ENCODE results near the gene RASSF4.

The RASSF4 gene

DNA sequence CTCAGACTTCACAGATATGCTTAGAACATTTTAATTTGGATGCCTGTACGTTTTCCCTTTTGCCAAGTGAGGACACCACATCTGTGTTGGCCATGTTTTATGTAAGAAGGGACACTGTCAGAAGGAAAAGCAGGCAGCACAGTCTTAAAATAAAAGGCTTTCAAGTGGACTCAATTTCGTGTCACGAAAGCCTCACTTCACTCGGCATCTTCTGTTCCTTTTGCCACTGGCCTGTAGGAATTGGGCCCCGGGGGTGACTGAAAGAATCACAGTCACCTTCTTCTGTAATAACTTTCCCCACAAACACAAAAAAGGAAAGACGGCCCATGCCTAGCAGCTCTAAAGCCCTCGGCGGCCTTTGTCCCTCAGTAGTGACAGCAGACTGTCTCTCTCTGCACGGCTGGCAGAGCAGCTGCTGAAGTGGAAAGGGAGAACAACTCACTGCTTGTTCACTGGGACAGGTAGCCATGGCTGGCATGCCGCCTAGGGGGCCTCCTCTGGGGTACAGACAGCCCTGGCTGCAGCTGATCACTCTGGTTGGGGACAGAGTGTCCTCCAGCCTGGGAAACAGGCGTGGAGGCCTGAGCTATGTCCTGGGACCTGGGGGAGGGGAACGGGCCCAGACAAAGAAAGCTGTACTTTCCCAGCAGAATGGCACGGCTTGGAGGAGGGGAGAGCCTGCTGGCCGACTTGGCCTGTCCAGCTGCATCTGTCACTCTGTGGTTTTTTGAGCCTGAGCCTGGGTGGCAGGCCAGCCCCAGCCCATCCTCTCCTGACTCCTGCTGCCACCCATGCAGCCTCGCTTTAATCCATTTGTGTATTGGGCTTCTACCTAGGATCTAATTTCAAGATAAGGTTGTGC lies 4.4 kb downstream of the RASSF4 start:
- DNase-seq (ENCODE audit: low spot score) = no peak

DNA sequence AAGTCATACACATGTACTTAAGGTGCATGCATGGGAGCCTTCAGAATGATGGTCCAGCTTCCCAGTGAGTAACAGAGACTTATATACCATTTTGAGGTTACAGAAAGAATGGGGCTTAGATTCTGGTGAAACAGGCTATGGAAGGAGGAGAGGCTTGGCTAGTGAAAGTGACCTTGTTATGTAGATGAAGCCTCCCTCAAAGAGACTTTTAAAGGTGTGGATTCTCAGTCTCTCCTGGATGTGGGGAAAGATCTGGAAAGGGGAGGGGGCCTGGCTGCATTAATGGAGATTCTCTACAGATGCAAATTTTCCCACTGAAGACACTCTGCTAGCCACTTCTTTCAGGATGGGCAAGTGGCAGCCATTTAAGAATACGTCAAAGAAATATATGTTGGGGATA lies 5.5 kb downstream of the RASSF4 start:
- no peak for DNase-seq (ENCODE audit: low spot score)

DNA sequence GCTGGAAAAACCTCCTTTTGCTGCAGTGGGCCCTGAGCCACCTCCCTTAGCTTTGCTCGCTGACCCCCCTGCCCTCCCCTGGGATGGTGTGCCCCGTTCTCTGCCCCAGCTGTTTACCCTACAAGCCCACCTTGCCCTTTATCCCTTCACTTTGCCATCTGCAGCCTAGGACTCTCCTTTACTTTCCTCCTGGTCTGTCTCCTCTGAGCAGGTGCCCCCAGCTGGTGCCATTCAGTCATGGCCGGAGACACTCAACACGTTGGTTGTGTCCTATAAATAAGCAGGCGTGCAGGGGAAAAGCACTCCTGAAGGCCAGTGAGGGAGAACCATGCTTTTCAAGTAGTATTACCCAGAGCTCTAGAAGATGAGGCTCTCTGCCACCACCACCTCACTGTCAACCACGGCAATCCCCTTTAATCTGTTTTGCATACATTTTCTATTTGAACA lies 6.1 kb downstream of the RASSF4 start:
- DNase-seq (ENCODE audit: low spot score) = no peak

DNA sequence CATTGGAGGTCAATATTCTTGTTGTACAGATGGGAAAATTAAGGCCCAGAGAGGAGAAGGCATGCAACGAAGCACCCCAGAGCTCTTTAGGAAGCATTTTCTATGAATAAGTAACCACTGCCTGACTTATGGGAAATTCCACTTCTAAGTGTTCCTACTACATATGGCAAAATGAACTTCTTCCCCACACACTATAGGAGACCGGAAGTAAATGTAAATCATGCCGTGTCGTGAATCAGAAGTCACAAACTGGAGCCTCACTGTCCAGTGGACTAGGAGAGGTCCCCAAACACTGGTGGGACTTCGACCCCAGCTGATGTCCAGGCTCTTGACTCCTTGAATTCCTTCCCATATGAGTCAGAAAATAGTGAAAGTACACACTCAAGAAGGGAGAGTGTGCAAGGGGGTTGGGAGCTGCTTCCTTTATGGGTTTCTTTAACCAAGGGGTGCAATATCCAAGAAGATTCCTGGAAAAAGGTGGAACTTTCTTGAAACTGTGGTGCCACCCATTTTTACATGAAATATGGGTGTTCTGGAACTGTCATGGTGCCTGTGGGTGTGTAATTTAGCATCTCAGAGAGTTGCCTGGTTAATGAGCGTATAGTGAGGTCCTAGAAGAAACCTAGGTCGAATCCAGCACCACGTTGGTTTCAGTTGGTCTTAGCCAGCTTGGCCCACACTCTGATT lies 6.7 kb downstream of the RASSF4 start:
- DNase-seq (ENCODE audit: low spot score) = no peak

DNA sequence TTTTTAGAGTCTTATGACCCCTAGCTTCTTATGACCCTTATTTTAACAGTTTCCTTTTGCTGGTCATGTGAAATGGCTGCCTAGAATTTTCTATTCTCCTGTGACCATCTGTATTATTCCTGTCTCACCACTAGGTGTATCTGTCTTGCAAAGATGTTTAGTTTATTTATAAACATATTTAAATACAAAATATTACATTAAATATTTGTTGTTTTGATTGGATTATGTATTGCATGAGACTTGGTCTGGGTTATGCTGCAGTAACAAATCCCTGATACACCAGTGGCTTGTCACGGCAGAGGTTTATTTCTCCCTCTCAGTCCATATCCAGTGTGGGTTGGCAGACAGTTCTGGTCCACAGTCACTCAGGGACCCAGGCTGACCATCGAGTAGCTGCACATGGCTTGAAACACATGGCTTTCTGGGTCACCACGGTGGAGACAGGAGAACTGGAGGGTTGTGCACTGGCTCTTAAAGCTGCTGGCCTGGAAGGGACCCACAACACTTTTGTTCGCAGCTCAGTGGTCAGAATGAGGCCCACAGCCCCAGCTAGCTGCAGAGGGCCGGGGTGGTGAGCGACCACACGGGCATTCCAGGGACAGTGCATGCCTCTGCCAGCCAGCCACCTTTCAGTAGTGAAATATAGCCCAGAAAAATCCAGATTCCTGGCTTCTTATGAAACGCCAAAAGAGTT lies 7.4 kb downstream of the RASSF4 start:
- DNase-seq (ENCODE audit: low spot score) = no peak

DNA sequence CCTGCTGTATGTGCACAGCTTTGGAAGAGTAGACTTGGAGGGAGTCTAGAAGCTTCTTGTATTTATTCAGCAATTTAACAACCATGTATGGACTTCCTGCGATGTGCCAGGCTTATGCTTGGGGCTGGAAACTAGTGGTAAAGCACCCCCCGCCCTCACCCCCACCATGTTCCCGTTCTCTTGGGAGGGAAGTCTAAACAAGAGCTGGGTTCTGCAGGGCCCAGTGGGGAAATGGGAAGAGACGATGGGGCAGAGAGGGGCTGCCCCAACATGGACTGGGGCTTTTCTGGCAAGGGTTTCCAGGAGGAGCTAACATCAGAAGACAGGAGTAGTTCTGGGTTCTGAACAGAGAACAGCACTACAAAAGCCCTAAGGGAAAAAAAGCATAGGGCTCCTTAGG lies 8.0 kb downstream of the RASSF4 start:
- no peak for DNase-seq (ENCODE audit: low spot score)

DNA sequence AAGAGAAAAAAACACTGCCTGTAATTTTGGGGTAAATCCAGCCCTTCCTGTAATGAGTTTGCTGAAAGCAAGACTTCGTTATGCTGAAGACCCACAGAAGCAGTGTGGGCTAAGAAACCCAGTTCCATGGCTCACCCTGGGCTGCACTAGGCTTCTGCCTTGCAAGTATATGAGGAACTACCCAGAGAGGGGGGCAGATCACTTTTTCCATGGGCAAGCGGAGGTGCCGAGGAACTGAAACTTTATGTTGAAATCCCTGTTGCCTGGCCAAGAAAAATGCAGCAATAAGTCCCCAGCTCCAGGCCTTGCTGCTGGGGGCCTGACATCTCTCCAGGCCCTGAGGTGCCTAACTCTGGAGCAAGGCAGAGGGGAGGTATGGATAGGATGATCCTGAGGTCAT lies 8.5 kb downstream of the RASSF4 start:
- DNase-seq (ENCODE audit: low spot score) = no peak

DNA sequence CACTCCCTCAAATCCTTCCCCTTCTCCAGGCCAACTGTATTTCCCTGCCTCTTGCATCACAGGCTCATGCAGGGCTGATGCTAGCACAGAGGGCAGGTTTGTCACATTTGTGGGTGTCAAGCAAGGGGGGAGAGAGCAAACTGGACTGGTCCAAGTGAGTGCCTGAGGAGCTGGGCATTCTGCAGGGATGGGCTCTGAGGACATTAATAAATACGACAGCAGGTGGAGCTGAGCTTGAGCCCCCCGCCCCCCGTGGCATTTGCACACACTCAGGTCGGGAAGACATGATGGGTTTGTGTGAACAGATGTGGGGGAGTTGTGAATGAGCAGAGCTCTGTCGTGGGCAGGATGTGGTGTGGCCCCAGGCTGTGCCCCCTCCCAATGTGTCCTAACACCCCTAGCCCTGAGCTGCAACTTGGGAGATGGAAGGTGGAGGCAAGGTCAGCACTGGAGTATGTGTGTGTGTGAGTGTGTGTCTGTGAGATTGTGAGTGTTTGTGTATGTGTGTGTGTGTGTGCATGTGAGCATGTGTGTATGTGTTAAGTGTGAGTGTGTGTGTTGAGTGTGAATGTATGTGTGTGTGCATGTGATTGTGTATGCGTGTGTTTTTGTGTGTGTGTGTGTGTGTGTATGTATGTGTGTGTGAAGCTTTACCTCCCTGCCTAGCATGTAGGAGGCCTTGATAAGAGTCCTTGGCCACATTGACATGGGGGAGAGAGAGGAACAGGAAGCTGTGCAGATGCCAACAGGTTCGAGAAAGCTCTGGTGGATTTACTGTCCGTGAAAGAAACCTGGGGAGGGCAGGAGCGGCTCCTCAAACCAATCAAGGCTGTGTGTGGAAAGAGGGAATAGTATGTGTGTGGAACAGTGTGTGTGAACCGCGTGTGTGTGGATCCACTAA lies 9.1 kb downstream of the RASSF4 start:
- no peak for DNase-seq (ENCODE audit: low spot score)

DNA sequence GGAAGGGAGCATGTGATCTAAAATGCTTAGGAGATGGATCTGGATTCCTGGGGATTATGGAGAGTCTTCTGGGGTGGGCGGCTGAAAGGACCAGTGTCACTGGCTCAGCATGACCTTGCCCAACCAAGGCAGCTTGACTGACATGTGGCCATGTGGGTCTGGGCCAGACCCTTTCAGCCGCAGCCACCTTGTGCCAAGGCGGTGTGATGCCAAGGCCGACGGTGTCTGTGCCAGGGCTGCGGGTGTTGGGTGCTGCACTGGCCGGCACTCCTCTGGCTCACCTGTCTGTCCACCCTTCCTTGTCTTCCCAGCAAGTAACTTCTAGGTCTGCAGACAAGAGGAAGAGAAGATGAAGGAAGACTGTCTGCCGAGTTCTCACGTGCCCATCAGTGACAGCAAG lies 10.3 kb downstream of the RASSF4 start:
- no peak for DNase-seq (ENCODE audit: low spot score)

DNA sequence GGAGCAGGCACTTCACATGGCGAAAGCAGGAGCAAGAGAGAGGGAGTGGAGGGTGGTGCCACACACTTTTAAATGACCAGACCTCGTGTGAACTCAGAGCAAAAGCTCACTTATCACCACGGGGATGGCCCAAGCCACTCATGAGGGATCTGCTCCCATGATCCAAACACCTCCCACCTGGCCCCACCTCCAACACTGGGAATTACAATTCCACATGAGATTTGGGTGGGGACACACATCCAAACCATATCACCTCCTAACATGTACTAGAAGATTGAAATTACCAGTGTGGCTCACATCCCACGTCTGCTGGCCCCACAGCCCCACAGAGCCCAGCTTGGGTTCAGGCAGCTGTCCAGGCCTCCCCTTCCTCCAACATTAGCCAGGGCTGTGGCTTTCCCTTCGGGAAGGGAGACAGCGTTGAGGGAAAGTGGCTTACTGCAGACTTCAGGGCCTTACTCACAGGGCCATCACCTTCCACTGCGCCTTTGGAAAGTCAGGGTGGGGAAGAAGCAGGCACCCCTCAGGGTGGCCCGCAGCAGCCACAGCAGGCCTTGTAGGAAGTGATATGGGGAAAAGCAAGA lies 11.3 kb downstream of the RASSF4 start:
- no peak for DNase-seq (ENCODE audit: low spot score)

DNA sequence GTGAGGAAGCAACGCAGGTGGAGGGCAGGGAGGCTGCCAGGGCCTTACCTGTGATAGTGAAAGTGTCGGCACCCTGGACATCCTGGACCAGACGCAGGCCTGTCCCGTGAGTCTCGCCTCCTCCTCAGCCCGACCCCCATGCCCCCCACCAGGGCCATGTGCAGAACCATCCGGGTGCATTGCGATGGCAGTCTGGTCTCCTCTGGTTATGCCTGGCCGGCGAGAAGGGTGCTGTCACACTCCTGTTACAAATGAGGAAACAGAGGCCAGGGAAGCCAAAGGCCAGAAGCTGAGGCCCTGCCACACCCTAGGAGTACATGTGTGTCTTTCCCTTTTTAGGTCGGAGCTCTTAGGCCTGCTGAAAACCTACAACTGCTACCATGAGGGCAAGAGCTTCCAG lies 11.8 kb downstream of the RASSF4 start:
- no peak for DNase-seq (ENCODE audit: low spot score)

DNA sequence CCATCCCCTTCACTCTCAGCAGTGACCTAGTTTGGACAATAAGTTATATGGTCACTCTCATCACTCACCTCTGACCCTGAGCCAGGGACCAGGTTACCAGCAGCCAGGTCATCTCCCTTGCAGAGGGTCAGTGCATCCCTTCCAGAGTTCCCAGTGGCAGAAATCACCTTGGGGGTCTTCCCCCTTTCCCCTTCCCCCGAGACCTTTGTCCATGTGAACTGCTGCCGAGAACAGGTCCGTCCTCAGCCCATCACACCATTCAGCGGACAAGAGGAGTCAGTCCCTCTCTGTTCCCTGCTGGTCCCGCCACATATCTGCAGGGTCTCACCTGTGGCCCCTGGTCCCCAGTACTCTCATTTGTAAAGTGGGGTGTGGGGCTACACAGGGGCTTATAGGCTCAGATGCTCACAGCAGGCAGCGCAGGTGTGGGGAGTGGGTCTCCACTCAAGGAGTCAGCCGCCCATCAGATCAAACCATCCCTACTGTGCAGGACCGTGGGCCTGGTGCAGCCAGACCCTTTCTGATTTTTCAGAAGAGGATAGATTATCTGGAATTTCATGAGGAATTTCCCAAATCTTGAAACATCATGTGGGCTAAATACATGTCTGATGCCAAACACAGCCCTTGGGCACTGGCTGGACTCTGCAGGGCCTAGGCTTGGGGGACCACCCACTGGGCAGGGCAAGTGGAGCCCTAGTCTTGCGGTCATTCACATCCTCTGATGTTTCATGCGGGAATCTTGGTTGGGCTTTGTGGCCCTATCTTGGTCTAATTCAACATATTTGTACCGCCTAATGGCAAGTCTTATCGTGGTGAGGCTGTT lies 12.5 kb downstream of the RASSF4 start:
- no peak for DNase-seq (ENCODE audit: low spot score)

DNA sequence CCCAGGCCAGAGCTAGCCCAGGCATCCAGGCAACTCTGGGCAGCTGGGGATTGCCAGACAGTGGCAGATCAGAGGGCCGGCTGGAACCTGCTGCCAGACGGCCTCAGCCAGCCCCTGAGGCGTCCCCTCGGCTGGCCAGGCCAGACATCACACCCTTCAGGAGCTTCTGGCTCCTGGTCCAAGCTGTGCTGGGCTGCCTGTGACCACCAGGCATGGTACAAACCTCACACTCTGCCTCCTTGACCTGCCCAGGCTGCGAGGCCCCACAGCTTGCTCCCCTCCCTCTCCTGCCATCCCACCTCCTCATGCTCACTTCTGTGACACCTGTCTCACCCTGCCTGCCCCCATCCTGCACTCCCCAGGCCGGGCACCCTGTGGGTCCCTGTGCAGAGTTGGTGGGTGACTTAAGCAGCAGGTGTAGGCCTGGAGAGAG lies 13.3 kb downstream of the RASSF4 start:
- DNase-seq (ENCODE audit: low spot score) = no peak

DNA sequence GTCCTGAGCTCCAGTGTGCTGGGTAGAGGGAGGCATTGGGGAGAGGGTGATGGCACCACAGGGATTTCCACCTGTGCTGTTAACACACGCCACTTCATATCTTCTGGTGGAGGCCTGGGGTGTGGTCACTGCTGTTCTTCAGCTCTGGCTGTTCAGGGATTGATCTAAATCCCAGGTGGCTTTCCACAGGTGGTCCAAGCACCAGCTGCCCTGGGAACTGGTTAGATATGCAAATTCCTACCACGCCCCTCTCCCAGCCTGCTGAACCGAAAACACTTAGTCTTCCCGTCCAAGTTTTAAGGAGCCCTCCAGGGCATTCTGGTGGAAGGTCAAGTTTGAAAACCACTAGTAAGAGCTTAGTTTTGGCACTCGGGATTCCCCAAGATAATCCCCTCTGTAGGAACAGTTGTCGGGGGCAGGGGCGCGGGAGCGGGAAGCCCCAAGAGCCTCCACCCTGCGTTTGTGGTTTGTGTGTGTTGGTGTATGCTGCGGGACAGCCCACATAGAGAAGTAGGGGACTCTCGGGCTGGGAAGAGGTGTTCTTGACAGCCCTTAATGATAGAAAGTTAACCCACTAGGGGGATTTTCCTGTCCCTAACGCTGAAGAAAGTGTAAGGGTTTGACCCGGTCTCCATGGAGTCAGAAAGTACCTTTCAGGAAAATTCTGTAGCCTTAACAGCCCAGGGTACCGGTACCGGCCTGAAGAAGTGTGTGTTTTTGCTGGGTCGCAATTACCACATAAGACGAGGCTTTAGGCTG lies 13.9 kb downstream of the RASSF4 start:
- no peak for DNase-seq (ENCODE audit: low spot score)

DNA sequence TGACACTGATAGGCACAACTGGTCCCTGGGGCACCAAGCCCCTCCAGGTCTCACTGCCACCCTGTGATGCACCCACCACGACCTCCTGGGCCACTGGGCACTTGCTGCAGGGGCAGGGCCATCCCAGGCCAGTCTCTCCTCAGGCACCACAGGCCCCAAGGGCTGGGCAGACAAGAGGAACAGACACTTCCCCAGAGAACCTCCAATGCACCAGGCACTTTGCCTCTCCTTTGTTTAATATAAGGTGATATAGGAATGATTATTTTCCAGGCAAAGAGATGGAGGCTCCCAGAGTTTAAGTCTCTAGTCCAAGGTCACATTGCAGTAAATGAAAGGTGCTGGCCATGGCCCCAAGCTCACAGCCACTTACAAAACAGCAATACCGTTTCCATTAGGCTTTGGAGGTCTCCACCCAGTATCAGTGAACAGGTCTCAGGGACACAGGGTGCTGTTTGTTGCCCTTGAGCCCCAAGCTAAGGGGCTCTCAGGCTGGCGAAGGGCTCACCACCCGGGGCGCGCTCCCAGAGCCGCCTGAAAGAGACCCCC lies 14.6 kb downstream of the RASSF4 start:
- DNase-seq (ENCODE audit: low spot score) = no peak

DNA sequence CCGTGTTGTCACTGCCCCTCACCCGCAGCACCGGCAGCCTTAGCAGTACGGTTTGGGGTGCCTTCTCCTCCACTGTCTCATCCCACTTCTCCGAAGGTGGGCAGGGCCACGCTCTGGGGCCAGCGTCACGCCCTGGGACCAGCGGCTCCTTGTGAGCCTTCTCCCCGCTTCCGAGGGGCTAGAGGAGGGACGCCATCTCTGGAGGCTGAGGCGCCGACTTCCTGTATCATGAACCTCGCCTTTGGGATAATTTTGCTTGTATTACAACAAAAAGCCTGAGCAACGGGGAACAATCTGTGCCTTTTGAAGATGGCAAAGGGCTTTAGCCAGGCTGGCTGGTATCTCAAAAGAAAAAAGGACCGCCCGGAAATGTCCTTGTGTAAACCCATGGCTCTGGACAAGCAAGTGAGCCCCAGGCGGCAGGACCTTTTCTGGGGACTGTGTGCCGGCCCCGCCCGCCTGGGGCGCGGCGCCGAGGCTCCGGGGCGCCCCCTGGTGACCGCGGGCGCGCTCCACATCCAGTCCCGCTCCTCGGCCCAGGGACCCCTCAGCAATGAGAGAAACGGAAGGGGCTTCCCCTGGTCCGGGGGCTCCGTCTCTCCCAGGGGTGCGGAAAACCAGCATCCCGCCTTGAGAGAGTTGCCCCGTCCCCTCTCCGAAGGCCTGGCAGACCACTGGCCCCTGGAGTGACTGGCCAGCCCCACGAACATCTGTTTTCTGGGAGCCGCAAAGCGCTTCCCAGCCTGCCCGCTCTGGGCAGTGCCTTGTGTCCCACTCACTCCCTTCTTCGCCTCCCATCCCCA lies 15.2 kb downstream of the RASSF4 start:
- peak; percentile 60 for DNase-seq (ENCODE audit: low spot score)

DNA sequence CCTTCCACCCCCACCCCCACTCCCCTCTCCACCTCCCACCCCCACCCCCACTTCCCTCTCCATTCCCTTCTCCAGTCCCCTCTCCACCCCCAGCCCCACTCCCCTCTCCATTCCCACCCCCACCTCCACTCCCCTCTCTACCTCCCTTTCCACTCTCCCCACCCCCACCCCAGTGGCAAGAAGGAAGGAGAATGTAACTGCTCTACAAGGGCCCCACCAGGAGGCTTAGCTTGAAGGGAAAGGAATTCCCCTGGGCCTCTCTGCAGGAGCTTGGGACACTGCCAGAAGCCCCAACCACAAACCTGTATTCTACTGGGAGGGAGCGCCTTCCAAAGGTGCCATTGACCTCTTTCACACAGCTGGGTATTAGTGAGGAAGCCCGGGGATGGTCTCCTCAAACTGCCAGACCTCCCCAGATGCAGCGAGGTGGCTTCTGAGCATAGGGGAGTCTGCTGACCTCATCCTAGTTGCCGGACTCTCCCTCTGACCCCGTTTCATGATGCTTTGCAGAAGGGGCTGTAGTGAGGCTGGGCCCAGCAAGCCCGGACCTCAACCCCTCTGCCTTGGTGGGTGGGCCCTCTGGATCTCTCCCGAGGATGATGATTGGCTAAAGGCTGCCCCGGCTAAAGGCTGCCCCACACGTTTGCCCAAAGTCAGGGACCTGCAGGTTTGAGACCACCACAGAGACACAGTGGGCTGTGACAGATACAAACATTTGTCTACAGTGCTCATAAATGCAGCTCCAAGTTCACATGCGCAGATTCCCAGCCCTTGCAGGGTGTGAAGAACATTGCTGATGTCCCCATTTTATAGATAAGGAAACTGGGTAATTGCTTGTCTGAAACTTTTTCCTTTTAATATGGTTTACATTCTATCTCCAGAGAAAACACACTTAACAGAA lies 16.1 kb downstream of the RASSF4 start:
- DNase-seq (ENCODE audit: low spot score) = no peak

All from activated CD4-positive, alpha-beta T cell treated with anti-CD3 and anti-CD28 coated beads, Interleukin-2, Interleukin-4, amounts not matched to agents 100 ng/mL and 50 ng/mL, durations not matched to agents 16 hours and 8 hours (primary cell).